VCaP (cell line): ENCODE results near the gene SLC2A1.
"Not testable (repeated sequence)": the region's sequence is repeated elsewhere in the genome, so short reads cannot be mapped to it uniquely, and the experiment has no call there.

Experiments
- H3K27ac ChIP-seq: fragments of 450-650 bp; 2 replicates; pipeline ENCODE4 v1.5.1; 2017
- TF ChIP-seq, protein P1 (sequence below): fragments of 450-650 bp; conservative IDR thresholded peaks from 2 replicates; pipeline ENCODE4 v1.5.1; 2017; ENCODE audit warnings: mild to moderate bottlenecking, moderate library complexity

Gene SLC2A1

DNA sequence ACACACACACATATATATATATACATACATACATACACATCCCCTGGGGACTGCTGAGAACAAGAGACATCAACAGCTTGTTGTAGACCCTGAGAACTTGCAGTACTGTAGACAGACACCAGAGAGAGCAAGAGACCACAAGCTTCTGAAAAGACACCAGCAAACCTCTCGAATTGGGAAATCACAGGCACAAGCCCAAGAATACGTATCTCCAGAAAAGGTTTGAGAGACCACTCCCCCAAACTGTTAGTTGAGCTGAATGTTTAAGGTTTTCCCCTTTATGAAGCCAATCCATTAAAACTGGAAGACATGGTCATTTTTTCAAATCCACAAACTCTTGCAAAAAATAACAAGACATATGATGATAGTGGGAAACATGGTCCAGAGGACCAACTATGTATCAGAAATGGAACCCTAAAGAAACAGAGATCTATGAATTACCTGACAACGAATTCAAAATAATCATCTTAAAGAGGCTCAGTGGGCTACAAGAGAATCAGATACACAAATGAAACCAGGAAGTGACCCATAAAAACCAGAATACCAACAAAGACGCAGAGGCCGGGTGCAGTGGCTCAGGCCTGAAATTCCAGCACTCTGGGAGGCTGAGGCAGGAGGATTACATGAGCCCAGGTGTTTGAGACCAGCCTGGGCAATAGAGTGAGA, 45.1 kb downstream of the SLC2A1 start:
- no peak overlapping the region for H3K27ac ChIP-seq
- TF ChIP-seq, protein P1, sequence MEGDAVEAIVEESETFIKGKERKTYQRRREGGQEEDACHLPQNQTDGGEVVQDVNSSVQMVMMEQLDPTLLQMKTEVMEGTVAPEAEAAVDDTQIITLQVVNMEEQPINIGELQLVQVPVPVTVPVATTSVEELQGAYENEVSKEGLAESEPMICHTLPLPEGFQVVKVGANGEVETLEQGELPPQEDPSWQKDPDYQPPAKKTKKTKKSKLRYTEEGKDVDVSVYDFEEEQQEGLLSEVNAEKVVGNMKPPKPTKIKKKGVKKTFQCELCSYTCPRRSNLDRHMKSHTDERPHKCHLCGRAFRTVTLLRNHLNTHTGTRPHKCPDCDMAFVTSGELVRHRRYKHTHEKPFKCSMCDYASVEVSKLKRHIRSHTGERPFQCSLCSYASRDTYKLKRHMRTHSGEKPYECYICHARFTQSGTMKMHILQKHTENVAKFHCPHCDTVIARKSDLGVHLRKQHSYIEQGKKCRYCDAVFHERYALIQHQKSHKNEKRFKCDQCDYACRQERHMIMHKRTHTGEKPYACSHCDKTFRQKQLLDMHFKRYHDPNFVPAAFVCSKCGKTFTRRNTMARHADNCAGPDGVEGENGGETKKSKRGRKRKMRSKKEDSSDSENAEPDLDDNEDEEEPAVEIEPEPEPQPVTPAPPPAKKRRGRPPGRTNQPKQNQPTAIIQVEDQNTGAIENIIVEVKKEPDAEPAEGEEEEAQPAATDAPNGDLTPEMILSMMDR = peak; percentile 84

DNA sequence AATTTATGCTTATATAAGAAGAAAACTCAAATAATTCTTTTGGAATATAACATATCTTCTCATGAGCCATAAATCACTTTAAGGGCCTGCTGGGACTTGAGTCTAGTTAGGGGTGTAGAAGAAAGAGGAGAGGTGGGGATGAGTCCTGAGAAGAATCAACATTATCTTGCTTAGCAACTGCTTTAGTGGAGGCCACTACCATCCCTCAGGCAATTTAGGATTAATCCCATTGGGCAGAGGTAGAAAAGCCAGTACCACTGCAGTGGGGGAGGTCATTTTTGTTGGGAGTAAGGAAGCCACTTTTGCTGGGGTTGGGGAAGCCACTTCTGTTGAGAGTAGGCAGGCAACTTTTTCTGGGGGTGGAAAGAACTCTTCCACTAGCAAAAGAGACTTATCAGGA, 47.7 kb downstream of the SLC2A1 start:
- no peak overlapping the region for H3K27ac ChIP-seq
- TF ChIP-seq, protein P1 = no peak

DNA sequence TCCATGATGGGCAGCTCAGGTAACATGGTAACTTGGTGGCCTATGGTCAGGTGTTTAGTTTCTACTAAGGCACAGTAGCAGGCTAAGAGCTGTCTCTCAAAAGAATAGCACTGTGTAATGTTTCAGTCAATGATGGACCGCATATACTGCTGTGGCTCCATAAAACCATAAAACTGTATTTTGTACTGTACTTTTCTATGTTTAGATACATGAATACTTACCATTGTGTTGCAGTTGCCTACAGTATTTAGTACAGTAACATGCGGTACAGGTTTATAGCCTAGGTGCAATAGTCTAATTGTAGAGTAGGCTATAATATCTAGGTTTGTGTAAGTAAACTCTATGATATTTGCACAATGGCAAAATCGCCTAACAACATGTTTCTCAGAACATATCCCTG, 50.6 kb downstream of the SLC2A1 start:
- TF ChIP-seq, protein P1 = no peak
- no peak overlapping the region for H3K27ac ChIP-seq

DNA sequence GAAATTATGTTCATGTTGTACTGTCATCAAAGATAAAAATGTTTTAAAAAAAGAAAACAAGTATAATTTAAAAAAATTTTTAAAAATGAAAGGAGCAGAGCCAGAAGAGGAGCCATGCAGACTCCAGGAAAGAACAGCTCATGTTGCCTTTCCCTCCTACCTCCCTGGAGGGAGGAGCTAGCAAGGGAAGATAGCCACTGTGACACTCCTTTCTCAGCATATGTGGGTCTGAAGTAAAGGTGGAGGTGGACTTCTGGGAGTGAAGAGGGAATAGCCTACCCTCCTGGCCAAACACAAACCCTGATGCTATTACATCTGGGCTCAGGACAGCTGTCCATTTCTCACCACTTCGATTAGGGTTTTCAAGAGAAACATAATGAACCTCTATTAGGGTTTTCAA, 54.2 kb downstream of the SLC2A1 start:
- H3K27ac ChIP-seq = no peak overlapping the region
- TF ChIP-seq, protein P1 = no peak

DNA sequence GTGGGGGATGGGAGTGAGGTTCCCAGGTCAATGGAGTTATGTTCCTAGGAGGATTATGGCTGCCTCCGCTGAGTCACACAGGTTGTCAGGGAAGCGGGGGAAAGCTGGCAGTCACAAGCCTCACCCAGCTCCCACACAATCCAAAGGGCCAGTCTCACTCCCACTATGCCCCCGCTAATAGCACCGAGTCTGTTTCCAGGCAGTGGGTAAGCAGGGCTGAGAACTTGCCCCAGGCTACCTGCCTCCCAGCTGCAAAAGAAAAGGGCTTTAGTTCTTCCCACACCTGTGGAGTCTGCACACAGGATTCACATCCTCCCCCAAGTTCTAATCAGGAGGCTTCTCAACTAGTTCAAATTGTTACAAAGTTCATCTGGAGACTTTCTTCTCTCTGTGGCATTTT, 58.7 kb downstream of the SLC2A1 start:
- not testable (repeated sequence) for H3K27ac ChIP-seq

DNA sequence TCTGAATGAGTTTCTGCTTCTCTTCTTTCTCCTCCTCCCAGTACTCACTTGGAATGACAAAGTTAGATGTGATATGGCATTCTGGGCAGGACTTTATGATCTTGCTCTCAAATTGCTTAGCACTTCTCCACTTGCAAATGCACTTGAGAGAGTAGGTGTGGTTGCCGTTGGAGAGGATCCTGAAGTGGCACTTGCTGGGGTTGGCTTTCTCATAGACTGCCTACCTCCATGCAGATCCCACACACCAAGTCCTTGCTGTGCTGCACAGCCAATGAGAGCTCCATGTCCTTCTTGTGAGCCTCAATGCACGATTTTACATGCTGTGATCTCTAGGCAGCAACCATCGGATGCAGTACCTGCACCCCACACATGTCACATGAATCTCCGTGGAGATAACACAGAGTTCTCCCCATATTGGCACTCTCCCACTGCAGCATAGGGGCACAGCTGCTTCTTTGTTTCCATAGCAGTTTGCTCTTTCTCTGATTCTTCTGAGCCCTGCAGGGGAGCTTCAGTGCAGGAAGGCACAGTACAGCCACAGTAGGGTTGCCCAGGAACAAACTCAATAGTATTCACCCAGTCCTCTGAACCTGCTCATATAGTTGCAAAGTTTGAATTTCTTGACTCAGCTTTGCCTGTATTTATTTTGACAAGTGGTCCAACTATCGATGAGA, 67.1 kb downstream of the SLC2A1 start:
- no peak overlapping the region for H3K27ac ChIP-seq
- TF ChIP-seq, protein P1 = no peak

DNA sequence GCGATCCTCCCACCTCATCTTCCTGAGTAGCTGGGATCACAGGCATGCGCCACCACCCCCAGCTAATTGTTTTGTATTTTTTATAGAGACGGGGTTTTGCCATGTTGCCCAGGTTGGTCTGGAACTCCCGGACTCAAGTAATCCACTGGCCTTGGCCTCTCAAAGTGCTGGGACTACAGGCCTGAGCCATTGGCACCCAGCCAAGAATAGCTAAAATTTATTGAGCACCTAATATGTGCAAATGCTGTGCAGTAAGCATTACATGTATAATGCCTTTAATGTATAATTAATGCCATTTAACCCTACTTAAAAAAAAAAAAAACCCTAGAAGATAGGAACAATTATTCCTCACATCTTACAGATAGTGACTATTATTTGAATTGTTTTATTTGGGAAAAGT, 69.4 kb downstream of the SLC2A1 start:
- TF ChIP-seq, protein P1 = no peak
- H3K27ac ChIP-seq = no peak overlapping the region

DNA sequence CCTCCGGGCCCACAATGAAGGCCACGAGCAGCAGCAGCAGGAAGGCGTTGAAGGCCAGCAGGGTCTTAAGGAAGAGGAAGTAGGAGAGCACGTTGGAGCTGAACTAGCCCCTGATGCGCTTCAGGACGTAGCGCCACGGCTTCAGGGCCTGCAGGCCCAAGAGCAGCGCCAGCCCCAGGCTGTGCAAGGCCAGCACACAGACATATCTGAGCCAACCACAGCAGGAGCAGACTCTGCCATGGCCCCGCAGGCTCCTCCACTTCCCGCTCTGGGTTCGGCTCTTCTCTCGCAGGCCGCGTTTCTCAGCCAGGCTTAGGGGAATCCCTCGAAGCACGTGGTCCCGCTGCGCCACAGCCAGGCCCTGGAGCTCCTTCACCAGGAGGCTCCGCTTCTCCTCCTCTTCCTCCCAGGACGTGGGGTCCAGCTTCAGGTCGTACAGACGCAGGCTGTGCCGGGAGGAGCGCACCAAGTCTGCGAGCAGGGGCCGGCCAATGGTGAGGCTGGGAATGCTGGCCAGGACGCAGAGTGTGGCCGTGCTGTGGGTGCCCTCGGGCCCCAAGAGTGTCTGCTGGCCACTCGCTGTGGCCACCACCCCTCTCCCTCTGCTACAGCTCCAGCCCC, 70.5 kb downstream of the SLC2A1 start:
- TF ChIP-seq, protein P1 = no peak
- H3K27ac ChIP-seq = no peak overlapping the region
